ENCODE results near the gene ACBD5. TPM values are rescaled to one million over a fixed set of nuclear protein-coding genes. Genes with fewer than 3 reads are reported as not detected.
"Not testable (repeated sequence)": the region's sequence is repeated elsewhere in the genome, so short reads cannot be mapped to it uniquely, and the experiment has no call there.

The ACBD5 gene
- polyA plus RNA-seq, 1 donor, result 39.0 TPM

DNA sequence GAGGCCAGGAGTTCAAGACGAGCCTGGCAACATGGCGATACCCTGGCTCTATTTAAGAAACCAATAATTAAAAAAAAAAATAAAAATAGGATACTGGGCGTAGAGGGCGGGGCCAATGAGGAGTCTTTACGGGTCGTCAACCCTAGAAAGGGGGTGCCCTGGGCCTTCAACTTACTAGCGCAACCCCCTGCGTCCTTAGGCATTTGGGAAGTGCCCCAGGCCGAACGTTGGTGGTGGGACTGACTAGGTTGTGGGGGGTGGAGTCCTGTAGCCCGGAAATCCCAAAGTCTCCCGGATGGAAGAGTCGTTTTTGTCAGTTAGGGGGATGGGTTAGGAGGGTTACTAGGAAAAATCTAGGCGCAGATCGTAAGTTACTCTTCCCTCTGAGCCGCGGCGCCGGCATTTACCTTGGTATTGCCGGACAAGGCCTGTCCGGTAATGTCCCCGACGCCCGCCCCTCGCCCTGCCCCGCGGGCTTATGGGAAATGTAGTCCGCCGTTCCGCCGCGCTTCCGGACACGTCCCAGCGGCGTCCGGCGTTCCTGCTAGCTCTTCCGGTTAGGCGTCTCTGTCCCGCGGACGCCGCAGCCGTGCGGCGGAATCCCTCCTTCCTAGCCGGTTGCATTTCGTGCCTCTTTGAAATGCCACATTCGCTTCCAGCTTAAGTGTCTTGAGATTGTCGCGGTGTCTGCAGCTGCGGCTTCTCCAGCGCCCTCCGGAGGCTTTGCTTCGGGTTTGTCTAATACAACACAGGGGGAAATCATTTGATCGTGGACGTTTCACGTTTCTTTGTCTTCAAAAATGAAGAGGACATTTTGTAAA lies 1.3 kb upstream of the ACBD5 start:
- DNase-seq, result peak; percentile 94

DNA sequence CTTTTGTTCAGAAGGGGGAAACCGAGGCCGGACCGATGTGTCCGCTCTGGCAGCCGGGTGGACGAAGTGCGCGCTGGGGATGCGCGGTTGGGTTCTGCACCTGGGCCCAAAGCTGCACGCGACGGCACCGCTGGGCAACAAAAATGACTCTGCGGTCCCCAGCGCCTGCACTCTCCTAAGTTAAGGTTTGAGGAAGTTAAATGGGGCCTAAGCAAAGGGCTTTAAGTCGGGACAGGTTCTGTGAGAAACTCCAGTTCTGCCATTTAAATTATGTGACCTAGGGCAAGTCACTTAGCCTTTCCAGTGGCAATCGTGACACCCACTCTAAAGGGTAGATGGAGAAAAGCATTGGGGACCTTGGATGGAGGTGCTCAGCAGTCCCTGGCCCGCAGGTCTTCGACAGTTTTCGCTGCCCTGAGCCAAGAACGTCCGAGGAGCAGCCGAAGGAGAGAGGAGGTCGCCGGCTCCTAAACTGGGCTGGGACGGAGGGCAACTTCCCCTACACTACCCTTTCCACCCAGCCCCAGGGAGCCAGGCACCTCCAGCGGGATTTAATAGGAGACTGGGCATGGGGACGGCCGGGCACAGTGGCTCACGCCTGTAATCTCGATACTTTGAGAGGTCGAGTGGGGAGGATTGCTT lies 534 bp upstream of the ACBD5 start:
- no peak for DNase-seq

DNA sequence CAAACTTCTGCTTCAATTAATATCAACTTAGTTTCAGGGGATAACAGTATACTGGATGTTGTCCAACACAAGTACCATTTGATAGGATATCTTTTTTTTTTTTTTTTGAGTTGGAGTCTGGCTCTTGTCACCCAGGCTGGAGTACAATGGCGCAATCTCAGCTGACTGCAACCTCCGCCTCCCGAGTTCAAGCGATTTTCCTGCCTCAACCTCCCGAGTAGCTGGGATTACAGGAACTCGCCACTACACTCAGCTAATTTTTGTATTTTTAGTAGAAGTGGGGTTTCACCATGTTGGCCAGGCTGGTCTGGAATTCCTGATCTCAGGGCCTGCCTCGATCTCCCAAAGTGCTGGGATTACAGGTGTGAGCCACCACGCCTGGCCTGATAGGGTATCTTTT lies 3.1 kb downstream of the ACBD5 start:
- DNase-seq, result not testable (repeated sequence)

DNA sequence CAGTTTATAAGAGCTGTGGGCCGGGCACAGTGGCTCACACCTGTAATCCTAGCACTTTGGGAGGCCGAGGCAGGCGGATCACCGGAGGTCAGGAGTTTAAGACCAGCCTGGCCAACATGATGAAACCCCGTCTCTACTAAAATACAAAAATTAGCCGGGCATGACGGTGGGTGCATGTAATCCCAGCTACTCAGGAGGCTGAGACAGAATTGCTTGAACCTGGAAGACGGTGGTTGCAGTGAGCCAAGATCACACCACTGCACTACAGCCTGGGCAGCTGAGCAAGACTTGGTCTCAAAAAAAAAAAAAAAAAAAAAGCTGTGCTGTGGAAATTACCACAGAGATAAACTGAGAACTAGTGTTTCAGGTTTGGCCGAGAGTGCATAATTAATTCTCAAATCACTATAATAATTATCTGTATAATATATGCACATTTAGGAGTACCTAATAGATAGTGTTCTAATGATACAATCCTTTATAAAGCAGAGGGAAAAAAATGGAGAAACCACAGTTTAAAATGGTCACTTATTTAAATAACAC lies 3.9 kb downstream of the ACBD5 start:
- not testable (repeated sequence) for DNase-seq

DNA sequence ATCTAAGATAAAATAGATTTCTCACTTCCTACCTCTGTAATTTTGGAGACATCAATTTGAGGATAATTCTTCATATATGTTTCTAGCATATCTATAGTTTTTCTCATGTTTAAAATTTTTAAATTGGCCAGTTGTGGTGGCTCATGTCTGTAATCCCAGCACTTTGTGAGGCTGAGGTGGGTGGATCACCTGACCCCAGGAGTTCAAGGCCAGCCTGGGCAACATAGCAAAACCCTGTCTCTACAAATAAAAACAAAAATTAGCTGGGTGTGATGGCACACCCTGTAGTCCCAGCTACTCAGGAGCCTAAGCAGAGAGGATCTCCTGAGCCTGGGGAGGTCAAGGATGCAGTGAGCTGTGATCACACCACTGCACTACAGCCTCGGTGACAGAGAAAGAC lies 4.9 kb downstream of the ACBD5 start:
- DNase-seq, result no peak

DNA sequence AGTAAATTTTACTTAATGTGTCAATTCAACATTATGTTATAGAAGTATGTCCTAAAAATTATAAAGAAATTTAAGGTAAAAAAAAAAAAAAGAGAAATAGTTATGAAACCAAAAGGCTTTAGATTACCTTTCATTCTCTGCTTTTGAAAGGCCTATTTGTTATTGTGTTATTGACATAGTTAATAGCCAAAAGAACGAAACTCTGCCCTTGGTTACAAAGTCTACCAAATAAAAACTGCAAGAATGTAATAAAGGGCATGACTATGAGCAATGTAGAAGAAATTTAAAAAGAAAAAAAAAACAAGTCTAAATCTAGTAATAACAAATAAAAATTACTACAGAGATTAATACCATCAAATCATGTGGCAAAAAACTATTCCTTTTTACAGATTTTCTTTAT lies 10.6 kb downstream of the ACBD5 start:
- DNase-seq, result no peak

DNA sequence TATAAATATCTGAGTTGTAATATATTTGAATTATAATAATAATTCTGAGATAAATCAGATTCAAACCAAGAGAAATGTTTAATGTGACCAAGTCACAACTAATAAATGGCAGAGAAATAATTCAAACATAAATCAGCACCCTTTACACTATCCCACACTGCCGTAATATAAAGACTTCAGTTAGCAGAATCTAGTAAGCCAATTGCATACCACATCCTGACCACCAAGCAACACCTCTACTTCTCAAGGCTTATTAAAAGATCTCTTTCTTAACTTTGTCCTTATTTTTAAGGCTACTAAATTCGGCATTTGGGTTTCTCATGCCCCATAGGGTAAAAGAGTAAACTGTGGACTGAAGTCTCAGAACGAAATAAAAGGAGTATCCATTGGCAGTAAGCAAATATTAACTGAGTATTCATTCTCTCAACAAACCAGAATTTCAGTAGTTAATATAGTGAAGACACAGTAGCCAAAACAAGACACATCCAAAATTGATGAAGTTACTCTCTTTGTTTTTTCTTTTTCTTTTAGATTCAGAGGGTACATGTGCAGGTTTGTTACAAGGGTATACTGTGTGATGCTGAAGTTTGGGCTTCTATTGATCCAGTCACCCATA lies 14.8 kb downstream of the ACBD5 start:
- DNase-seq, result no peak

DNA sequence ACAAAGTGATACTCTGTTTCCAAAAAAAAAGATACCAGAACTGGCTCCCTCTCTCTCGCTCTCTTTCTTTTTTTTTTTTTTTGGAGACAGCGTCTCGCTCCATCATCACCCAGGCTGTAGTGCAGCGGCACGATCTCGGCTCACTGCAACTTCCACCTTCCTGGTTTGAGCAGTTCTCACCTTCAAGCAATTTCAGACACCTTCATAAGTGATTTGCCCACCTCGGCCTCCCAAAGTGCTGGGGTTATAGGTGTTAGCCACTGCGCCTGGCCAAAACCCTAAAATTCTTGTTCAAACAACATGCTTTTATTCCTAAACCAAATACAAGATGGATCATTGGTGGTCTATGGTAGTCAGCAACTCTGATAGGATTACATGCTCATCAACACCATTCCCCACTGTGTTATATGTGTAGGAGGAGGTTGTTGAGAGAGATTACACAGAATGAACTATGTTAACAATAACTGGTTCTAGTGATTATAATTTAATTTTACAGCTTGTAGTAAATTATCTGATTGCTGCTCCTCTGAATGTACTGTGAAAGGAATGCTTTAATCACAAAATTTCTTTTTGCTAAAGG lies 15.5 kb downstream of the ACBD5 start:
- no peak for DNase-seq

DNA sequence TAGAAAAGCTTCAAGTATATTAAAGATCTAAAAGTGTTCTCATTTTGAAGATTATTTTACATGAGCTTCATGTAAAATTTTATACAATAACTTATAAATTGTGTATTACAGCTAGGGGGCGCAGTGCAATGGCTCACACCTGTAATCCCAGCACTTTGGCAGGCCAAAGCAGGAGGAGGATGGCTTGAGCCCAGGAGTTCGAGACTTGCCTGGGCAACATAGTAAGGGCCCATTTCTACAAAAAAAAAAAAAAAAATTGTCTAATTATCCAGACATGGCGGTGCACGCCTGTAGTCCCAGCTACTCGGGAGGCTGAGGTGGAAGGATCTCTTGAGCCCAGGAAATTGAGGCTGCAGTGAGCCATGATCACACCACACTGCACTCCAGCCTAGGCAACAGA lies 16.6 kb downstream of the ACBD5 start:
- no peak for DNase-seq

DNA sequence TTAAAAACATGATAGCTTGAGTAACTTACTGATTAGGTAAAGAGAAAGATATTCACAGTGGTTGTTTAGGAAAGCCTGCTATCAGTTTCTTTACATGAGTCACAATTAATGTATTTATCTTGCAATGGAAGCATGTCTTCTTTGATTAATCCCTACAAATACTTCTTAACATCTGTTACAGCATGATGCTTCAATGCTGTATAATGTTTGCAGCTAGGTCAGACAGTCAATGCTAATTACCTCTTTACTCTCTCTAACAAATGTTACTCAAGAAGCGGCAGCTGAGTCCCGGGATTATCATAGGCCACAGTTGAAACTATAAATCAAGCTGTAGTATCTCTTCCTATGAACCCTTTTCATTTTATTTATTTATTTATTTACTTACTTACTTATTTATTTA lies 33.2 kb downstream of the ACBD5 start:
- DNase-seq, result no peak

DNA sequence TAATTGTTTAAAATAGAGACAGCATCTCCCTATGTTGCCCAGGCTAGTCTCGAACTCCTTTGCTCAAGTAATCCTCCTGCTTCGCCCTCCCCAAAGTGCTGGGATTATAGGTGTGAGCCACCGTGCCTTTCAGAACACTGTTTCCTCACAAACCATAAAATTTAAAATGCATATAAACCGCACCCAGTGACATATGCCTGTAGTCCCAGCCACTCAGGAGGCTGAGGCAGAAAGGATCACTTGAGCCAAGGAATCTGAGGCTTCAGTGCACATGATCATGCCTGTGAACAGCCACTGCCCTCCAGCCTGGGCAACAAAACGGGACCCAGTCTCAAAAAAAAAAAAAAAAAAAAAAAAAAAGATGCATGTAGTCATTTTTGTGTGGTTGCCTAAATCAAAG lies 36.8 kb downstream of the ACBD5 start:
- no peak for DNase-seq

DNA sequence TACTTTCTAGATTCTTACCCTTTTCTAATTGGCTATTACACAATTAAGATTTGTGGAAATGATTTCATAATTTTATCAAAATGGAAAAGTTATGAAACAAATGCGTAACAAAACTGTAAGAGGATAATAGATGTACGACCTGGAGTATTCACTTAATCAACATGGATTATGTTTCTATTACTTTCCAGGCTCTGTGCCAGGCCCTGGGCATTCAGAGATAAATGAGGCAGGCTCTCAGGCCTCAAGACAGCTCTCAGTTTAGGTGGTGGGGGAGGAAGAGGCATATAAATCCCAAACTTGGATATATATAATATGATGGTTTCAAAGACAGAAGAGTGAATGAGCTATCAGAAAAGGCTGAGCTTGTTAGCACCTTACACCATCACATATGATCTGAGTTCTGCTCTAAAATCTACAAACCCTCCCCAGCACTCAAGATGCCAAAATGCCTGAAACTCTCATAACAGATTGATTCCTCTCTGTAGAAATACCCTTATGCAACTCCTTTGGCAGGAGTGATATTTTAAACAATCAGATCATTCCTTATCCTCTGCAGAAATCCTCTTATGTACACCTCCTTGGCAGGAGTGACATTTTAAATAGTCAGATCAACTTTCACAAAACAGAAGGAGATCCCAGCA lies 42.5 kb downstream of the ACBD5 start:
- no peak for DNase-seq

DNA sequence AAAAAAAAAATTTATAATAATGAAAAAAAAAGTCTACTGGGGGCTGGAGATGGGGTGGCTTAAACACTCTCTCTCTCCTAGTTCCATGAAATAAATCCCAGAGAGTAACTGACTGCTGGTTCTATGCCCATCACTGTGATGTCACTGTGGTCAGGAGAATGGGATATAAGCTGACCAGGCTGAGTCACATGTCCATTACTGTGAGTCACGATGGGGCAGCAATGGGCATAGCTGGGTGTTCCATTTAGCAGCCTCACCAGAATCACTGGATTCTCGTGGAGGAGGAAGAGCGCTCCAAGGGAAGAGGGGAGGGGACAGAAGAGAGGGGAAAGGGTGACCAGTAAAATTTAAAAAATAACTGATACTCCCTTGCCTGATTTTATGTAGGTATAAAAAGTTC lies 48.3 kb downstream of the ACBD5 start:
- no peak for DNase-seq

DNA sequence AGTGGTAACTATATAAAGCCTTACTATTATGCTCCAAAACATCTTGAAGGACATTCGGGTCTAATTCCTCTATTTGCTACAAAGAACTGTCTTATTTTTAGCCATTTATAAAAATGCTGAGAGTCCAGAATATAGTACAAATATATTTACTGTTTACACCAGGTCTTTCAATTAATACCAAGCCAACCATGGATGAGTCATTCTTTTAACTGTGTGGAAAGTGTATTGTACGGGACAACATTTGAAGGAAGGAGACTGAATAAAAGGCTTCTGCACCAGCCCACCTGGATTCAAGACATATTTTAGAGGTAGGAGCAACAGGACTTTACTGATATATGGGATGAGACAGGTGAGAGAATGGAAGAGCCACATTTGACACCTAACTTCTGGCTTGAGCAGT lies 50.1 kb downstream of the ACBD5 start:
- no peak for DNase-seq

DNA sequence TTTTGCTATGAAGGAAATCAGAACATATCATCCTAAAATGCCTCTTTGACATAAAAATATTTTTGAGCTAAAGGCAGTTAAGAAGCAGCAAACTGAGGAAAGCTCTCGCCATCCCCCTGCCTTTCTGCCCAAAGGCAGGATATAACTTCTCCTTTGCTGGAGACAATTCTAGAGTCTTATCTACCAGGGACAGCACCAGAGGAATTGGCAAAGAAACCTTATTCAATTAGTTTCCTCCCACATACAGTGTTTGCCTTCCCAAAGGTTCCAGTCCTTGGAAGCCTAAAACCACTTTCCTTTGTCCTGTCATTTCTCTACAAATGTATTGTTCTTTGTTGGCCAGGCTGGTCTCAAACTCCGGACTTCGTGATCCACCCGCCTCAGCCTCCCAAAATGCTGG lies 51.7 kb downstream of the ACBD5 start:
- no peak for DNase-seq

DNA sequence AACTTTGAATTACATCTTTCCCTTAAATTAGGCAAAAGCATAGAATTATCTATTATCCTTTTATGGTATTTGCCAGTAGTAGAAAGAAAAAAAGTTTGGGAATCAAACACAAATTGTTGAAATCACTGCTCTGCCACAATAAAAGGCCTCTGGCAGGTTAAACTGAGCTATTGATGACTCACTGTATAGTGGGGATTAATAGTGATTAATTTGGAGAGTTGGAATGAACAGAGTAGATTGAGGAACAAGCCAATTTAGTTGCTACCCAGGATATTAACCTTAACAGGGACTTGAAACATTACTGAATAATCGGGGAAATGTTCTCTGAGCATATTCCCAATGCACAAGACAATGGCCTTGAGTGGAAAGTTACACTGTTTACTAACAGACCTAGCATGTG lies 52.3 kb downstream of the ACBD5 start:
- no peak for DNase-seq

DNA sequence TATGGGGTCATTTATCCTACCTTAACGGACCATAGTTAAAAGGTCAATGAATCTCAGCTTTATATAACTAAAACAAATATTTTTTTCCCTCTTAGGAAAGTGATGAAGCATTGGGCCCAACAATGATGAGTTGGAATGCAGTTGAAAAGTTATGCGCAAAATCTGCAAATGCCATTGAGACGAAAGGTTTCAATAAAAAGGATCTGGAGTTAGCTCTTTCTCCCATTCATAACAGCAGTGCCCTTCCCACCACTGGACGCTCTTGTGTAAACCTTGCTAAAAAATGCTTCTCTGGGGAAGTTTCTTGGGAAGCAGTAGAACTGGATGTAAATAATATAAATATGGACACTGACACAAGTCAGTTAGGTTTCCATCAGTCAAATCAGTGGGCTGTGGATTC lies 70.7 kb downstream of the ACBD5 start:
- no peak for DNase-seq

DNA sequence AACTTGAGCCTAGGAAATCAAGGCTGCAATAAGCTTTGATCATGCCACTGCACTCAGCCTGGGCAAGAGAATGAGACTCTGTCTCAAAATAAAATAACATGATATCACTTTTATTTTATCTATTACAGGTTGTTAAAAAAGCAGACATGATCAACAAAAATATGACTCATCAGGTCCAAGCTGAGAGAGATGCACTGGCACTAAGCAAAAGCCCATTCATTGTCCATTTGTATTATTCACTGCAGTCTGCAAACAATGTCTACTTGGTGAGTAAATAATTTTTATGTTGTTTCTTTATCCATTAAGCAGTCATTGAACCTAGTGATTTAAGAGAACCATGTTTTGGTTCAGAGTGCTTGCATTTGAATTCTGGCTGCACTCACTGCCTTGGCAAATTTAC lies 82.2 kb downstream of the ACBD5 start:
- no peak for DNase-seq

DNA sequence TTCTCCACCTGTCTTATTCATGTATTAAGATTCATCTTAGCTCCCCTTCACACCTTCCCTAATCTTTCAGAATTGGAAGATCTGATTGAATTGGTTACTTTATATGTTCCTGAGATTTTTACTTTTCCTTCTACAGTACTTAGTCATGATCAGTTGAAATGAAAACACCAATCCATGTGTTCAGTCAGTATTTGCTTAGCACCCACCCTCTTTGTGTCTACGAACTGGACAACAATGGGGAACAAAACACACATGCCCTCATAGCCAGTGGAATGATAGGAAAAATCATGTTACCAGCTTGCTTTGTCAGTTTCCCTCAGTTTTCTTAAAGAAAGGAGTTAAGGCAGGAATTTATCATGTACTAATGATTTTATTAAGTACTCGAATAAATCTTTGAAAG lies 83.4 kb downstream of the ACBD5 start:
- no peak for DNase-seq

DNA sequence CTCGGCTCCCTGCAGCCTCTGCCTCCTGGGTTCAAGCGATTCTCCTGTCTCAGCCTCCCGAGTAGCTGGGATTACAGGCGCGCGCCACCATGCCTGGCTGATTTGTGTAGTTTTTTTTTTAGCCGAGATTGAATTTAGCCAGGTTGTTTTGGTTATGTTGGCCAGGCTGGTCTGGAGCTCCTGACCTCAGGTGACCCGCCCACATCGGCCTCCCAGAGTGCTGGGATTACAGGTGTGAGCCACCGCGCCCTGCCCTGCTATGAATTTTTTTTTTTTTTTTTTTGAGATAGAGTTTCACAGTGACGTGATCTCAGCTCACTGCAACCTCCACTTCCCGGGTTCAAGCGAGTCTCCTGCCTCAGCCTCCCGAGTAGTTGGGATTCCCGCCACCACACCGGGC lies 84.0 kb downstream of the ACBD5 start:
- not testable (repeated sequence) for DNase-seq

DNA sequence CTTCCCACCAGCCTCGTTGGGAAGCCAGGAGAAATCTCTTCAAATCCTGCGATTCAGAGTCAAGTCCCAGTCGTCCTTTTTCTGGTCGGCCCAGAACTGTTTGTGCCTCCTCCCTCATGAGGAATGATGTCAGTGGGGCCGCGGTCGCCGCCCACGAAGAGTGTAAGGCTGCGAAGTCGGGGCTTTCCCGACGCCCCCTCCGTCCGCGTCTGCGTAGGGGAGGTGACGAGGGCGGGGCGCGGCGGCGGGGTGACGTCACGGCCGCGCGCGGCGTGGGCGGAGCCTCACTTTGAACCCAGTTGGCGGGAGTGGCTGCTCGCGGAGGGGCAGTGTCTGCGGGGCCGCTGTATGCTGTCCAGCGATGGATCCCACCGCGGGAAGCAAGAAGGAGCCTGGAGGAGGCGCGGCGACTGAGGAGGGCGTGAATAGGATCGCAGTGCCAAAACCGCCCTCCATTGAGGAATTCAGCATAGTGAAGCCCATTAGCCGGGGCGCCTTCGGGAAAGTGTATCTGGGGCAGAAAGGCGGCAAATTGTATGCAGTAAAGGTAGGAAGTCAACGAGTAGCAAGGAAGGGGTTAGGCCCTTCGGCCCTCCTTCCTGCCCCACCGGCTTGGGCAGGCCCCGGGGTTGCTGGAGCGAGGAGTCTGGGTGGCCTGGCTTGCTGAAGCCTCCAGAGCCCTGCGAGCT lies 85.4 kb downstream of the ACBD5 start, which contains the start of gene MASTL:
TSS of gene MASTL (plus strand) at position 287 of the 689 bp plus-strand sequence. CDS start at position 362, 75 bp downstream.
- peak; percentile 92 for DNase-seq

DNA sequence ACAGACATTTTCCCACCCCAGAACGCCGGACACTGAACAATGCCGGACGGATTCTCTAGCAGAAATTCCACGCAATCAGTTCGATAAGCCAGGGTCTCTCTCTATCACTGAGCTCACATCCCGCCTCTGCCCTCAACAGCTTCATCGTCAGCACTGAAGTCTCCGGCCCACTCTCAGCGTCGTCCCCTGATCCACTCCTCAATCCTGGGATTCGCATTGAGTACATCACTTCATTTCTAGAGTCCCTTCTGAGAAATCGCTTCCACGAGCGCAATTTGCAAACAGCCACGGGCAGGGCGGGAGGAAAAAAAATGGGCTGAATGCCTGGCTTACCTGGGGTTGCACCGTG lies 86.8 kb downstream of the ACBD5 start:
- DNase-seq, result peak; percentile 52

Measured in left kidney (tissue), 2 donors.